Measurements from ENCODE around the gene ZNF19. TPM values are rescaled to one million over a fixed set of nuclear protein-coding genes. Genes with fewer than 3 reads are reported as not detected.

The ZNF19 gene
- 2.2 TPM for total RNA-seq

GRCh38 chr16:71489122-71489521 is at the start of gene ZNF19:
ZNF19 (minus strand) TSS chr16:71489324; CDS start chr16:71482114, 7,210 bp downstream.
- DNase-seq (ENCODE audit: extremely low spot score in 2 of 2), result no peak
- Histone ChIP-seq H3K4me3 (no peak within 1 kb of the TSS), H3K36me3 (no peaks in the 10 kb centered on the region), H3K9me3 (no peaks in the 10 kb centered on the region), H3K4me1 (peaks cover 5% of the 10 kb centered on the region), H3K27me3 (no peaks in the 10 kb centered on the region), H3K27ac (no peak within 1 kb of the TSS)
- intact Hi-C loops (cut with DNase I), result no loop called here
- TF ChIP-seq POLR2AphosphoS5 (IDR thresholded peaks at IDR 0.05; ENCODE audit: insufficient read depth in 1 of 2, low read depth in 1 of 2) (no peak), CTCF (IDR thresholded peaks at IDR 0.05) (no peak), POLR2A (IDR thresholded peaks at IDR 0.05) (no peak)

DNA sequence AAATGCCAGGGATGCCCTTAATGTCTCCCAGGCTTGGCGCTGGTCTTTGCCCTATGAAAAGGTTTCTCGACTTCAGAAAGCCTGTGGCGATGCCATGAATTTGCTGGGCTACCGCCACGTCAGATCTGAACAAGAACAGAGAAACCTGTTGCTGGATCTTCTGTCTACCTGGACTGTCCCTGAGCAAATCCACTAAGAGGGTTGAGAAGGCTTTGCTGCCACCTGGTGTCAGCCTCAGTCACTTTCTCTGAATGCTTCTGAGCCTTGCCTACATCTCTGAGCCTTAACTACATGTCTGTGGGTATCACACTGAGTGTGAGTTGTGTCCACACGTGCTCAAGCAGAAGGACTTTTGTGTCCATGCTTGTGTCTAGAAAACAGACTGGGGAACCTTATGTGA is 48.5 kb upstream of the ZNF19 start:
- no peaks in the 10 kb centered on the region for H3K36me3 ChIP-seq
- no peak for DNase-seq (ENCODE audit: extremely low spot score in 2 of 2)
- no peaks in the 10 kb centered on the region for H3K27me3 ChIP-seq
- H3K27ac ChIP-seq, result no peak overlapping the region
- intact Hi-C loops (cut with DNase I), result no loop called here
- no peaks in the 10 kb centered on the region for H3K4me1 ChIP-seq
- no peaks in the 10 kb centered on the region for H3K9me3 ChIP-seq
- H3K4me3 ChIP-seq, result no peak overlapping the region
- TF ChIP-seq POLR2A (IDR thresholded peaks at IDR 0.05), result no peak

DNA sequence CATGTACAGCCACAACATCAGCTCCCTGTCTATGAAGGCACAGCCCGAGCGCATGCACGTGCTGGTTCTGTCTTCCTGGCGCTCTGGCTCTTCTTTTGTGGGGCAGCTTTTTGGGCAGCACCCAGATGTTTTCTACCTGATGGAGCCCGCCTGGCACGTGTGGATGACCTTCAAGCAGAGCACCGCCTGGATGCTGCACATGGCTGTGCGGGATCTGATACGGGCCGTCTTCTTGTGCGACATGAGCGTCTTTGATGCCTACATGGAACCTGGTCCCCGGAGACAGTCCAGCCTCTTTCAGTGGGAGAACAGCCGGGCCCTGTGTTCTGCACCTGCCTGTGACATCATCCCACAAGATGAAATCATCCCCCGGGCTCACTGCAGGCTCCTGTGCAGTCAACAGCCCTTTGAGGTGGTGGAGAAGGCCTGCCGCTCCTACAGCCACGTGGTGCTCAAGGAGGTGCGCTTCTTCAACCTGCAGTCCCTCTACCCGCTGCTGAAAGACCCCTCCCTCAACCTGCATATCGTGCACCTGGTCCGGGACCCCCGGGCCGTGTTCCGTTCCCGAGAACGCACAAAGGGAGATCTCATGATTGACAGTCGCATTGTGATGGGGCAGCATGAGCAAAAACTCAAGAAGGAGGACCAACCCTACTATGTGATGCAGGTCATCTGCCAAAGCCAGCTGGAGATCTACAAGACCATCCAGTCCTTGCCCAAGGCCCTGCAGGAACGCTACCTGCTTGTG is 47.8 kb upstream of the ZNF19 start:
- Histone ChIP-seq H3K9me3 (no peaks in the 10 kb centered on the region), H3K27ac (no peak overlapping the region), H3K36me3 (no peaks in the 10 kb centered on the region), H3K4me3 (no peak overlapping the region), H3K4me1 (no peaks in the 10 kb centered on the region), H3K27me3 (no peaks in the 10 kb centered on the region)
- intact Hi-C loops (cut with DNase I), result no loop called here
- TF ChIP-seq POLR2AphosphoS5 (IDR thresholded peaks at IDR 0.05; ENCODE audit: insufficient read depth in 1 of 2, low read depth in 1 of 2), result no peak
- no peak for TF ChIP-seq POLR2A (IDR thresholded peaks at IDR 0.05)
- no peak for TF ChIP-seq CTCF (IDR thresholded peaks at IDR 0.05)
- no peak for DNase-seq (ENCODE audit: extremely low spot score in 2 of 2)

- intact Hi-C loops (cut with DNase I), result no loop called here
- TF ChIP-seq POLR2AphosphoS5 (IDR thresholded peaks at IDR 0.05; ENCODE audit: insufficient read depth in 1 of 2, low read depth in 1 of 2), result no peak
- no peak for TF ChIP-seq POLR2A (IDR thresholded peaks at IDR 0.05)
- TF ChIP-seq CTCF (IDR thresholded peaks at IDR 0.05), result no peak
Measured at GRCh38 chr16:71532366-71532765, 43.2 kb upstream of the ZNF19 start.

DNA sequence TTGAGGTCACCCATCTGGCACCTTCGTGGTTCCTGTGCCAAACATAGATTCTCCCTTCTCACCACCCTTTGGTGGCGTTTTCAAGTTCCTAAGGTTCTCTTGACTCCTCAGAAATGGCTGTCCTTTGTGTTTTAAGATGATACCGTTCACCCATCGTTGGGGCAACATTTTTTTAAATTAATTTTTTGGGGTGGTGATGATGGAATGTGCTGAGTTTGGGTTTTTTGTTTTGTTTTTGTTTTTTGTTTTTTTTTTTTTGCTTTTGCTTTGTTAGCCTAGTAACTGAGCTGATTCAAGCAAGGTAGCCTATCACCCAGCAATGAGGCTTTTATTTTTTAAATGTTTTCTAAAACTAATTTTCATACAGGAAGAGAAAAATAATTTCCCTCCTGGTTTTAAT is 39.7 kb upstream of the ZNF19 start:
- no peak overlapping the region for H3K4me3 ChIP-seq
- H3K36me3 ChIP-seq, result no peaks in the 10 kb centered on the region
- H3K27me3 ChIP-seq, result no peaks in the 10 kb centered on the region
- TF ChIP-seq CTCF (IDR thresholded peaks at IDR 0.05) (no peak), POLR2A (IDR thresholded peaks at IDR 0.05) (no peak)
- H3K27ac ChIP-seq, result no peak overlapping the region
- intact Hi-C loops (cut with DNase I), result no loop called here
- peaks cover 9% of the 10 kb centered on the region for H3K4me1 ChIP-seq
- H3K9me3 ChIP-seq, result no peaks in the 10 kb centered on the region
- DNase-seq (ENCODE audit: extremely low spot score in 2 of 2), result no peak

More at GRCh38 chr16:71532366-71532765, 43.2 kb upstream of the ZNF19 start:
- no peak overlapping the region for H3K4me3 ChIP-seq
- DNase-seq (ENCODE audit: extremely low spot score in 2 of 2), result no peak
- no peaks in the 10 kb centered on the region for H3K9me3 ChIP-seq
- H3K36me3 ChIP-seq, result no peaks in the 10 kb centered on the region
- no peak overlapping the region for H3K27ac ChIP-seq
- no peaks in the 10 kb centered on the region for H3K27me3 ChIP-seq
- no peaks in the 10 kb centered on the region for H3K4me1 ChIP-seq

Data from vagina (tissue), 2 donors.